GM23248 (cell line): ENCODE data around the gene KCTD13.

ENCODE experiments used
- EZH2 ChIP-seq: fragments of 200-600 bp; sonication (generic); IDR thresholded peaks from 2 replicates; pipeline ENCODE4 v1.6.1; 2018; ENCODE audit warnings: antibody characterized with exemption, mild to moderate bottlenecking; ENCODE audit not compliant: insufficient read depth, poor library complexity, severe bottlenecking
- EZH2phosphoT487 ChIP-seq: fragments of 200-600 bp; sonication (generic); IDR thresholded peaks from 2 replicates; pipeline ENCODE4 v1.6.1; 2018; ENCODE audit warnings: antibody characterized with exemption, moderate library complexity, mild to moderate bottlenecking, low read depth; ENCODE audit not compliant: insufficient read depth

- TF ChIP-seq EZH2phosphoT487: no peak
- TF ChIP-seq EZH2: no peak
These were observed 24.4 kb downstream of the KCTD13 start for GRCh38 chr16:29901607-29901945.
